Measurements from ENCODE around the gene SINHCAF. TPM values are rescaled to one million over a fixed set of nuclear protein-coding genes. Genes with fewer than 3 reads are reported as not detected.
"Not testable (repeated sequence)": the region's sequence is repeated elsewhere in the genome, so short reads cannot be mapped to it uniquely, and the experiment has no call there.

The SINHCAF gene
- total and polyA plus RNA-seq, 12 donors = 5.7 to 16.9 (median 10.1) TPM

DNA sequence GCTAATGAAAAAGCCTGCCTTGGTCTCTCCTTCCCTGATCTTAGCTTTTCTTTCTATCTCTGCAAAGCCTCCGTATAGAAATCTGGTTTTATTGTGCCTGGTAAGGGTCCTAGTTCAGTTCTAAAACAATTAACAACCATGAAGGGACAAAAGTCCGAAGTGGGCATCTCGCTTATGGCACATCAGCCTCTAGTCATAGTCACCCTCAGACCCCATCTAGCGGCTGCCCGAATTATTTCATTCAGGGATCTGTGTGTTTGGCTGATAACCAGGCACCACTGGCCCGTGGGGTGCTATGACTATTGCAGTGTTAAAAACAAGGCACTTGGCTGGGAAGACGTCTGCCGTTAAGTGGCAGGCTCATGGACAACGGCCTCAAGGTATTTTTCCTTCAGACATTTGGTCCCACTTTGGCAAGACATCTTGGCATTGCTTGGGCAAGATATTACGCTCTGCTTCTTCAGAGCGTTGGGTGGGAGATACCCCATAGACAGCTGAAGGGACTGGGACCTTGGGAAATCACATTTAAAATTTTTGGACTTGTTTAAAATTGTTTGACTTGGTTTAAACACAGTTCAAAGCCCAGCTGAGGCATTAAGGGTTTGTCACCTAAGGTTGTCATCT, 87.1 kb downstream of the SINHCAF start:
- peaks cover 0 to 51% (median 34%) of the 10 kb centered on the region in 7 donors for H3K27me3 ChIP-seq
- no peaks in the 10 kb centered on the region for H3K9me3 ChIP-seq
- H3K4me3 ChIP-seq = no peak overlapping the region
- WGBS, 2 donors = 19 to 21% methylated on average over 11 of the region's 11 CpGs
- peaks cover 0 to 6% (median 0%) of the 10 kb centered on the region in 9 donors for H3K4me1 ChIP-seq
- TF ChIP-seq, protein P1, sequence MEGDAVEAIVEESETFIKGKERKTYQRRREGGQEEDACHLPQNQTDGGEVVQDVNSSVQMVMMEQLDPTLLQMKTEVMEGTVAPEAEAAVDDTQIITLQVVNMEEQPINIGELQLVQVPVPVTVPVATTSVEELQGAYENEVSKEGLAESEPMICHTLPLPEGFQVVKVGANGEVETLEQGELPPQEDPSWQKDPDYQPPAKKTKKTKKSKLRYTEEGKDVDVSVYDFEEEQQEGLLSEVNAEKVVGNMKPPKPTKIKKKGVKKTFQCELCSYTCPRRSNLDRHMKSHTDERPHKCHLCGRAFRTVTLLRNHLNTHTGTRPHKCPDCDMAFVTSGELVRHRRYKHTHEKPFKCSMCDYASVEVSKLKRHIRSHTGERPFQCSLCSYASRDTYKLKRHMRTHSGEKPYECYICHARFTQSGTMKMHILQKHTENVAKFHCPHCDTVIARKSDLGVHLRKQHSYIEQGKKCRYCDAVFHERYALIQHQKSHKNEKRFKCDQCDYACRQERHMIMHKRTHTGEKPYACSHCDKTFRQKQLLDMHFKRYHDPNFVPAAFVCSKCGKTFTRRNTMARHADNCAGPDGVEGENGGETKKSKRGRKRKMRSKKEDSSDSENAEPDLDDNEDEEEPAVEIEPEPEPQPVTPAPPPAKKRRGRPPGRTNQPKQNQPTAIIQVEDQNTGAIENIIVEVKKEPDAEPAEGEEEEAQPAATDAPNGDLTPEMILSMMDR (IDR thresholded peaks at IDR 0.05) = peak; percentile 42 to 74 (median 69)
- ATAC-seq (peak in 7 of 8 donors; percentile 56 to 79 (median 65)), DNase-seq (peak; percentile 32 to 36)
- no peaks in the 10 kb centered on the region for H3K36me3 ChIP-seq
- intact Hi-C loops (cut with DNase I) = loop anchor here in 6 of 10 donors (10.0 kb wide), 4 partner anchors 124 to 394 kb away; no protein-coding TSS in a partner anchor
- no peak overlapping the region for H3K27ac ChIP-seq

DNA sequence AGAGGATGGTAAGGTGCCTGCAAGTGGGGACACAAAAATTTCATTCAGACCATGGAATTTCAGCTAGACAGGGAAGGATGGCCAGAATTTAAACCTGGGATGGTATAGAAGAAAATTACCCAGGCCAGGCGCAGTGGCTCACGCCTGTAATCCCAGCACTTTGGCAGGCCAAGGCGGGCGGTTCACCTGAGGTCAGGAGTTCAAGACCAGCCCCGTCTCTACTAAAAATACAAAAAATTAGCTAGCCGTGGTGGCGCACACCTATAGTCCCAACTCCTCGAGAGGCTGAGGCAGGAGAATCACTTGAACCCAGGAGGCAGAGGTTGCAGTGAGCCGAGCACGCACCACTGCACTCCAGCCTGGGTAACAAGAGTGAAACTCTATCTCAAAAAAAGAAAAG, 87.6 kb downstream of the SINHCAF start:
- H3K27me3 ChIP-seq = peaks cover 0 to 57% (median 34%) of the 10 kb centered on the region in 7 donors

DNA sequence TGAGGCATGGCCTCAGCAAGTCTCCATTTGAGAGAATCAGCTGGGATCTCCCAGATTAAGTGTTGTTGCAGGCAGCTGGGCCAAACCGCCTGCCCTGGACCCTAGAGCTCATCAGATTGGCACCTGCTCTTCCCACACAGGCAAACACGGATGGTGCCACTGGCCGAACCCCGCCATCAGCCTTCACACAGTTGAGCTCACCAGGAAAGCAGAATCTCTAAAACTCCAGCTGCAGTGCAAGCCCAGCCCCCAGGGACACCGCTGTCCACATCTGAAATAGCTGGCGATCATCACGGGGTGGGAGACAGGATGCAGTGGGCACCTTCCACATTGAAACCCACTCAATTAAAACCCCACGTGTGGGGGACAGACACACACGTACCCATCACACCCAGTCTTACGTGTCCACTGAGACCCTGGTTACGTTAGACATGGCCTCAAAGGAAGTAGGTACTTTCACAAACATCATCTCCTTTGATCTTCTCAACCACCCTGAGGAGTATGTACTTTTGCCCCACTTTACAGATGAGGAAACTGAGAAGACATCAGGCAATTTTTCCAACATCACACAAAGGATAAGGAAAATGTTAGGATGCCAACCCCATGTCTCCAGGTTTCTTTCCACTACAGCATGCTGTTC, 88.8 kb downstream of the SINHCAF start:
- Histone ChIP-seq H3K4me3 (no peak overlapping the region), H3K9me3 (no peaks in the 10 kb centered on the region), H3K4me1 (peaks cover 0 to 6% (median 0%) of the 10 kb centered on the region in 9 donors), H3K27me3 (peaks cover 0 to 61% (median 34%) of the 10 kb centered on the region in 7 donors), H3K36me3 (no peaks in the 10 kb centered on the region), H3K27ac (no peak overlapping the region)
- intact Hi-C loops (cut with DNase I) = loop anchor here in 6 of 10 donors (10.0 kb wide), 4 partner anchors 122 to 392 kb away; no protein-coding TSS in a partner anchor
- TF ChIP-seq, protein P1 (IDR thresholded peaks at IDR 0.05) = no peak
- ATAC-seq (no peak), DNase-seq (no peak)
- 76% methylated on average over 11 of the region's 11 CpGs for WGBS, 2 donors

More for the DNA sequence above, 87.6 kb downstream of the SINHCAF start:
- intact Hi-C loops (cut with DNase I) = loop anchor here in 6 of 10 donors (10.0 kb wide), 4 partner anchors 124 to 394 kb away; no protein-coding TSS in a partner anchor
- 75 to 77% methylated on average over 10 of the region's 10 CpGs for WGBS, 2 donors
- H3K4me1 ChIP-seq, H3K4me3 ChIP-seq, H3K27ac ChIP-seq, H3K36me3 ChIP-seq, ATAC-seq, DNase-seq, H3K9me3 ChIP-seq: not testable (repeated sequence)

DNA sequence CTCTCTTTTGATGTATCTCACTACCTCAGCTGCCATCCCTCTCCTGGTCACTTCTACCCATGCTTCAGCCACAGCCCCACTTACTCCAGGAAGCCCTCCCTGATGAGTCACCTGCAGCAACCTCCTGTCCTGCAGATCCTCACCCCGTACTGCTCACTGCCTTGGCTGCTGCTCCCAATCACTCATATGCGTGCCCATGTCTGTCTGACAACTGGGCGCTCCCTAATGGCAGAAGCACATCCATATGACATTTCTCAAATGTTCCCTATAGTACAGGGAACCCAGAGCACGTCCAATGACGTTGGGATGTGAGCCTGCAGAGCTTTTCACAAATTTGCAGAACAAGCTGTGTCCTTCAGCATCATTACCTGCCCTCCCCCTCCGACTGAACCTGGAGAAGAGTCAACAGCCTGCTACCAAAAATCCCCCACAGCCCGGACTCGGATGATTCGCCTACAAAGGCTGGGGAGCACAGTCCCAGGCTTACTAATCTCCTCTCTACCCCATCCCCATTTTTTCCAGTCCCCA, 90.0 kb downstream of the SINHCAF start:
- H3K27ac ChIP-seq = no peak overlapping the region
- DNase-seq = no peak
- TF ChIP-seq, protein P1 (IDR thresholded peaks at IDR 0.05) = no peak
- WGBS, 2 donors = 75 to 81% methylated on average over 9 of the region's 9 CpGs
- peaks cover 0 to 5% (median 0%) of the 10 kb centered on the region in 11 donors for H3K9me3 ChIP-seq
- no peak overlapping the region for H3K4me3 ChIP-seq
- peaks cover 0 to 64% (median 34%) of the 10 kb centered on the region in 7 donors for H3K27me3 ChIP-seq
- H3K36me3 ChIP-seq = no peaks in the 10 kb centered on the region
- ATAC-seq = no peak
- intact Hi-C loops (cut with DNase I) = loop anchor here in 6 of 10 donors (10.0 kb wide), 4 partner anchors 121 to 391 kb away; no protein-coding TSS in a partner anchor
- H3K4me1 ChIP-seq = peaks cover 0 to 6% (median 0%) of the 10 kb centered on the region in 9 donors

Data from heart right ventricle (tissue), 16 donors.